Activated T-cell treated with anti-CD3 and anti-CD28 coated beads, Interleukin-2, amount 50 U/mL, for 72 hours (primary cell): ENCODE measurements around the gene NIP7. TPM values are rescaled to one million over a fixed set of nuclear protein-coding genes. Genes with fewer than 3 reads are reported as not detected.

ENCODE experiments used
- total RNA-seq, 2 donors: library from RNA; stranded (reverse); gene quantifications; one replicate each; pipeline ENCODE4 v1.2.3, GENCODE V29; 2022

NIP7 gene
- total RNA-seq, 2 donors from 2014 or later, result 30.8 to 32.2 TPM

Other genes starting within 250 kb of the NIP7 start
- gene HAS3, start 234.1 kb upstream of the NIP7 start, total RNA-seq, result 1 to 10 TPM; 1.2 to 1.4 TPM
- gene CHTF8, start 207.2 kb upstream of the NIP7 start, total RNA-seq, result 100 to 1,000 TPM; 159 to 185 TPM
- gene UTP4, start 207.1 kb upstream of the NIP7 start, total RNA-seq, result 100 to 1,000 TPM in 1 of 2 donors, 10 to 100 TPM in 1; 81.7 to 112 TPM
- 10 to 100 TPM; 21.1 to 21.9 TPM for gene SNTB2, start 152.6 kb upstream of the NIP7 start, total RNA-seq
- gene VPS4A, start 28.4 kb upstream of the NIP7 start, total RNA-seq, result 10 to 100 TPM; 41.1 to 45.3 TPM
- 10 to 100 TPM in 1 of 2 donors, 1 to 10 TPM in 1; 9.9 to 10.1 TPM for gene PDF, start 9.2 kb upstream of the NIP7 start, total RNA-seq
- gene COG8, start 208 bp upstream of the NIP7 start, total RNA-seq, result 10 to 100 TPM; 33.2 to 38.3 TPM
- gene TMED6, start 12.0 kb downstream of the NIP7 start, total RNA-seq, result 1 to 10 TPM; 3.3 to 3.7 TPM
- 10 to 100 TPM; 52.0 to 68.0 TPM for gene TERF2, start 46.2 kb downstream of the NIP7 start, total RNA-seq
- 100 to 1,000 TPM; 176 to 197 TPM for gene CYB5B, start 84.8 kb downstream of the NIP7 start, total RNA-seq
- gene NFAT5, start 226.2 kb downstream of the NIP7 start, total RNA-seq, result 10 to 100 TPM; 87.1 to 94.6 TPM